Measurements from ENCODE around the gene NTM.
"Not testable (repeated sequence)": the region's sequence is repeated elsewhere in the genome, so short reads cannot be mapped to it uniquely, and the experiment has no call there.

NTM gene

DNA sequence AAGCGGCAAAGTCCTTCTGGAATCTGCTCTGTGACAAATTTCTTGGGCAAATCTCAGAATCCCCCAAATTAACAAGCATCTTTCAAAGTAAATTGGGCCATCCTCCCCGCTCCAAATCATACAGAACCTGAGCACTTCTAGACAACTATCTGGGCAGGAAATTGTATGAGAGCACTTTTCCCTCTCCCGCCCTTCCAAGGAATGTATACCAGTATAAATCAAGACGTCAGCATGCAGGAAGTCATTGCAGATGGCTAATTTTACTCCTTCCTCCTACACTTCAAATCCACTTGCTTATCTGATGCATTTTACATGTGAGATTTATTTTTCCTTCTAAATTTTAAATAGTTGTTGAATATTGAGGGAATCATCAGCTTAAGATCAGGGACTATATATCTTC is 52.1 kb downstream of the NTM start:
- DNase-seq, result no peak

GRCh38 chr11:131423688-131424087 is 53.3 kb downstream of the NTM start:
- no peak for DNase-seq

DNA sequence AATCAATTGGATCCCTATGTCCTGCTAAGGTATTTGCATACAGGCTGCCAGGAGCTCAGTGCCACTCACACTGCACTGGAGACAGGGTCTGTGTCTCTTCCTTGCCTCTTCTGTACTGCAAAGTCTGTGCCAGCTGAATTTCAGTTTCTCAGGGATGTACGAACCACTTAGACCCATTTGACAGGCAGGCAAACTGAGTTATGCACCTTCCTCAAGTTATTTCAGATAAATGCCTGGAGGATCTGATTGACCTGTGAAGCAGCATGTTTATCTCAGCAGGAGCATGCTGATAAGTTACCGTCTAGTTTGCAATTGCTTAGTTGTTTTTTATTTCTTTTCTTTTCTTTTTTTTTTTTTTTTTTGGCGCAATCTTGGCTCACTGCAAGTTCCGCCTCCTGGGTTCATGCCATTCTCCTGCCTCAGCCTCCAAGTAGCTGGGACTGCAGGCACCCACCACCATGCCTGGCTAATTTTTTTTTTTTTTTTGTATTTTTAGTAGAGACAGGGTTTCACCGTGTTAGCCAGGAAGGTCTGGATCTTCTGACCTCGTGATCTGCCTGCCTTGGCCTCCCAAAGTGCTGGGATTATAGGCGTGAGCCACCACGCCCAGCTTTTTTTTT is 54.0 kb downstream of the NTM start:
- not testable (repeated sequence) for DNase-seq

- DNase-seq, result no peak
These were observed 54.9 kb downstream of the NTM start for GRCh38 chr11:131425285-131425684.

GRCh38 chr11:131428853-131429252 is 58.4 kb downstream of the NTM start:
- DNase-seq, result no peak

GRCh38 chr11:131430473-131431208 is 60.2 kb downstream of the NTM start:
- DNase-seq, result peak in 1 of 2 donors; percentile 5

DNA sequence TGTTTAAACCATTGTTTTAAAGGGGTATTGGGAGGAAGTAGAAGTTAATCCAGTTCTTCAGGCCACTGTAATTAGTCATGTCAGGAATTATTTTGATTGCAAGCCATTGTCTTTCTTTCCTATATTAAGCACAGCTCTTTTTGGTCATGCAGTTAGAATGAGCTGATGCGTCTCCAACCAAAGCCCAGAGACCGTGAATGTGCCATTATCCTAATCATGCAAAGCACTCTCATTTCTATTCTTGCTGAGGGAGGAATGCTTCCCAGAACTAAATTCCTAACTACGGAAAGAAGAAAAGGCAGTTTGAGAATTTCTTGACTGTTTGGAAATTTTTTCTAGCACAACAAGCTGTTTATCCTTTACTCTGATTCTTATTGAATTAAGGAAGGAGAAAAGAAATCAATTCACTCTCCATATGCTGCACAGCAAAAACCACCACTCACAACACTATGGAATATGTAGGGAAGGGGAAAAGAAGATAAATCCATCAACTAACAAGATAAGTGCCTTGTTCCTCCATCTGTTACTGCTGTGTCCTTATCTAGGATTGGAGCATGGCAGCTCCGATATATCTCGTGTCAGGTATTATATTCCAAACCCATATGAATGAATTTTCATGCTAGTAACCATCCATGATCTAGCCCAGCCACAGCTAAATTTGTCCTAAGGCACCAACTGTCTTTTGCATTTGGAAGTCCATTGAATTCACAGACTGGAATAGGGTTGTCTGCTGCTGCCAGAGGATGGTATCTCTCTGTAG is 70.8 kb downstream of the NTM start:
- no peak for DNase-seq

DNA sequence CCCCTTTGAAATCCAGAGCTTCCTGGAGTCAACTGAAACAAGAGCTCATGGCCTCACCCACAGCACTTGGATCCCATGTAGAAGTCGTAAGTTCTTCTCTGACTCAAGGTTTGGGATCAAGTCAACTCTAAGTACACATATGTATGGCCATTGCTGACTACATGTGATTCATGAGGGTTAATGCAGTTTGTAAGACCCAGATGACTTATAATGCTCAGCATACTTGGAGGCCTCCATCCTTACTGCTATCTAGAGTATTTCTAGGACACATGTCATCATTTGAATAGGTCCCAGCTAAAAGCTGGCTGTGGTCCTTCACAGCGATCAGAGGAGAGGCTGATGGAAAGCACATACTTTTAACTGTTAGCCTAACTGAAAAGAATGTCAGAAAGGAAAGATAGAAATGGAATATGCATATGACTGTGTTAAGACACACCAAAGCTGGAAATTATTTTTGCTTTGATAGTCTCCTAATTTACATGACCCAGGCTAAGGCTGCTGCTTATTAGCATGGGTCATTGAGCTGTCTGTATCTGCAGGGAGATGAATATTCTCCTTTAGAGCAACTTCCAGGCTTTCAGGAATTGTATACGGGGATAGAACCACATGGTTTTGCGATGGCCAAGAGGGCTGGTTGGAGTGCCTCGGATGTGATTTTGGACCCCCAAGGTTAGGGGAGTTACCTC is 76.3 kb downstream of the NTM start:
- DNase-seq, result no peak

GRCh38 chr11:131447277-131447815 is 76.9 kb downstream of the NTM start:
- DNase-seq, result no peak

DNA sequence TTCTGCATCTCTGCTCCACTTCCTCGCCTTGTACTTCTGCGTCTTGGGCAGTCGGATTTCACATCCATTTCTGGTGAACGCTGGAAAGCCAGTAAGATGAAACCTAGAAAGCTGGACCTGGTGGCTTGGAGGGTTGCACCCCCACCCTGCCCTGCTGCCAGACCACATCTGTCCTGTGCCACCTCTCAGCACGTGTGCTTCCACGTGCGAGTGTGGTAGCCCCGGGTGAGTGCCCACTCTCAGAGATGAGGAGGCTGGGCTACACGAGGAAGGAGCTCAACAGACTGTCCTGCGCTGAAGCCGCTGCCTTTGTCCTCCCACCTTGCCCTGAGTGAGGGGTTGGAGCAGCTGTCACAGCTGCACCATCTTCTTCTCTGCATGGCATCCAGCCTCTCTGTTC is 77.5 kb downstream of the NTM start:
- no peak for DNase-seq

GRCh38 chr11:131449036-131450019 is 78.9 kb downstream of the NTM start:
- no peak for DNase-seq

- DNase-seq, result no peak
These were observed 84.1 kb downstream of the NTM start for GRCh38 chr11:131454490-131454889.

DNA sequence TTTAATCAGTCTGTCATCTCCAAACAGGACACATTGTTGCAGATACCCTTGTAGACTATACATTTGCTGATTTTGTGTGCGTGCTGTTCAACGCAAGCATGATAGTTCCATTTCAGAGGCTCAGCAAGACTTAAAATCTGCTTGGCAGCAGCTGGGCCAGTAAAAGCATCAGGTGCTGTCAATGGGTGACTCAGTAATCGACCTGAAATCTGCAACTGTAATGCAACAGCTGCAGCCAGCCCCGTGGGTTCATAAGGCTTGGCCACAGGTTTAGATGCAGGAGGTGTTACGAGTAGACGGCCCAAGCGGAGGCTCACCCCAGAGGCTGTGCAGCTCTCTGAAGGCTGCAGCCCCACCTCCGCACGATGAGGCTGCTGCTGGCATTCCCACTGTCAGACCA is 84.6 kb downstream of the NTM start:
- DNase-seq, result no peak

DNA sequence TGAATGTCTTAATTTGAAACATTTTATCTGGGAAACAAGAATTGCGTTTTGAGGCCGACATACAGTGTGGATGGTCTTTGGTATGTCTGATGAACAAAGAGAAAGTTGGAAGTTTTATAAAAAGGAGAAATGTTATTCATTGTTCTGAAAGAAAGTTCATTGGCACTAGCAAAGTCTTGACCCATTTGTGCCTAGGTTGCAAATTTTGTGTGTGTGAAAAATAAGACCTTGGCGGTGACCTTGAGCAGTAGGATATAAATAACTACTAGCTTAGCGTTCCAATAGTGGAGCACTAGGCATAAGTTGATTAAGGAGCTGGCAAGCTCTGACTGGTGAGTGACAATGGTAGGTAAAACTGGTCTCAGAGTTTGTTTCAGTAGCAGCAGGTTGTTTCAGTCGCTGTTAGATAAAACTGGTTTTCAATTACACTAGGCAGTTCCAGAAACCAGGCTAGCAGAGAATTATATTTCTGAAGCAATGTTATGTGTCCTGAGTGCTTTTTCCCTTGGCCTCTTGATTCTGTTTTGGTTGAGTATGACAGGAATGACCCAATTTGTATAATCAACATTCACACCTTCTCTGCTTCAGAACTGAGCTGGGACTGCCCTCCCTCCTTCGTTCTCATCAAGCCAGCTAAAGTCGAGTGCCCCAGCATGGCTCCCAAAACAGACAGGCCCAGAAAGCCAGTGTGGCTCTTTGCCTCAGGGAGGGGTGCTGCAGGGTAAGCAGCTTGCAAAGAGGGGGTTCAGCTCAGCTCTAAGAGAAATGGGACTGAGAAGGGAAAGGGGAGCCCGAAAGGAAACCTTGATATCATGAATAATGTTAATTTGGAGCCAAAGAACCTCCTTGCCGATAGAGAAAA is 85.7 kb downstream of the NTM start:
- no peak for DNase-seq

DNA sequence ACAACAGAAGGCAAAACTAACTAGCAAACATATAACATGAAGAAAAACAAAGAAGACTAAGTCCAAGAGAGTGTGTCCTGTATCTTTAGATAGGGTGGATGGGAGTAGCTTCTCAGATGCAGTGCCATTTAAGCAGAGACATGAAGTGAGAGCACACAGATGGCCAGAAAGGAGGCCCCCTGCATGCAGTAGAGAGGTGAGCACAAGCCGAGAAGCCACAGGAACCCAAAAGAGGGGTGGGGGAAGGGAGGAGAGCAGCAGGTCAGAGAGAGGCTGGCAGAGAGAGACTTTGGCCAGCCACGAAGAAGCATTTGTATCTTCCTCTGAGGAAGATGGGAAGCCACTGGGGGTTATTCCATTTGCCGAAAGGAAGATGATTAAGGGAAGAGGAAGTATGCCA is 86.7 kb downstream of the NTM start:
- DNase-seq, result no peak

- no peak for DNase-seq
These were observed 88.0 kb downstream of the NTM start for GRCh38 chr11:131458421-131458820.

DNA sequence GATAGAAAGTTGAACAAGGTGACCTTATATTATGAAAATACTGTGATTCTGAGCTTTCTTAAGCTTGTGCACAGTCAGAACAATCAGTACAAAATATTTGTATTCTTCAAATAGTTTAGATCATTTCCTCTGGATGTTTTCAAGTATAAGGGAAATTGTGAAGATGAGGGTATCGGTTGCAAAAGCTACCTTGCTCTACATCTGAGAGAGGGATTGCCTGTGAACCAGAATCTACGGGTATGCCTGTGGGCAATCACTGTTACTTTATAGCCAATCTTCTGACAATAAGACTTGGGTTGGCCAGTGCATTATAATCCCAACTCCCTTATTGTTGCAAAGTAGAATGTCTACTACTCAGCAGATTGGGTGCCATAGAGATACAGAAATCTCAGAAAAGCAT is 90.5 kb downstream of the NTM start:
- DNase-seq, result no peak

DNA sequence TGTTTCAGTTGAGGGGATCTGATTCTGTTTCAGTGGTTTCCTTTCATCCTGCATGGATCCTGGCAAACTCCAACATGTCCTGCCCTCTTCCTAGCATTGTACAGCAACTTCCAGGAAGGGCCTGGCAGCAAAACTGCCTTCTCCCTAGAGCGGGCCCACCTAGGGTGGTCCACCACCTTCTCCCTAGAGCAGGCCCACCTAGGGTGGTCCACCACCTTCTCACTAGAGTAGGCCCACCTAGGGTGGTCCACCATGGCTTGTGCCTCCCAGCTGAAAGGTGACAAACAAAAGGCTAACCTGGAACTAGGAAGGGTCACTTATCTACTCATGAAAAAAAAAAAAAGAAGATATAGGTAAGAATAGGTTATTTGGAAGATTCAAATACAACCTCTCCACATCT is 92.2 kb downstream of the NTM start:
- no peak for DNase-seq

DNA sequence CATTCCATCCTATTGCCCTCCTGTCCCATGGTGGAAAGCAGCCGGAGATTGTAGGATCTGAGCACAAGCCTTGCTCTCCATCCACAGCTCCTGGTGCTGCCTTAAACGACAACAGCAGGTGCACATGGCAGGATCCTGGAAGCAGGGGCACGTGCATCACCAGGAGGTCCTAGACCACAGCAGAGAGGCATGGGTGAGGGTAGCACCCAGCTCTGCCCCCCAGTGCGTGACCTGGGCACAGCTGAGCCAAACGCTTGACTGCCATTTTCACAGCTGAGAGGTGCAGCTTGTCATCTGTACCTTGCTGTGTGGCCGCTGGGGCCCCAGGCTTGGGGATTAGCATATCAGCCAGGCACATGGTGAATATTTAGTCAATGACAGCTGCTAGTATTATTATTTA is 92.7 kb downstream of the NTM start:
- no peak for DNase-seq

DNA sequence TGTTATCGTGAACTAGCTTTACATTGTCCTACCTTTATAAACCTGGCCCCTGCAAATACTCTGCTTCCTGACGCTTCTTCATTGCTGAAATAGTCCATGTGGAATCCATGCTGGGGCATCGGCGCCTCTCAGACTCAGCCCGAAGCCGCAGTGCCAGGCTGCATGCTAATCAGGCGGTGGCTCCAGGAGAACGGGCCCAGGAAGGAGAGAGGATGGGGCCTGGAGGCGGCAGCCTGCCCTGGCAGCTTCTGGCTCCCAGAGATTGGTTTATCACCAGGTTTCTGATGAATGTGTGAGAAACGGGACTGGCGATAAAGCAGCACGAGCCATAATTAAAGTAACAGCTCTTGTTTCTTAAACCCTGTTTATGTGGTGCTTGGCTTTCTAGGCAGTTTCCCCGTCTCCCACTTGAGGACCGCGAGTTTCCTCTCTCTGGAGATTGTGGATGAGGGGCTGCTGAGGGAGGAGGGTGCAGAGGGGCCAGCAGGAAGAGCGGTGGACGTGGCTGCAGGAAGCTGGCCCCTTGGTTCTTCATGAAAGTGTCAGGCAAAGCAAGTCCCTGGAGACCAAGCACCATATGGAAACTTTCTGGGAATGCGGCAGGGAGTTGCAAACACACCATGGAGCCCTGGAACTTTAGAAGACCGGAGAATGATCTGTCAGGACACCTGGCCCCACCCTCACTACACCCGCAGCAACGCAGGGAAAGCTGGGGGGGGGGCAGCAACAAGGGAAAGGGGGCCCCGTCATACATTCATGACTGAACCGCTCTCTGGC is 93.4 kb downstream of the NTM start:
- DNase-seq, result no peak
